Activated naive CD8-positive, alpha-beta T cell (primary cell): ENCODE results near the gene PRDX3.

Experiments used
- H3K27ac Mint-ChIP-seq: one replicate; pipeline ENCODE4 v1.8.0; 2021; ENCODE audit warnings: mixed read lengths
- H3K27me3 Mint-ChIP-seq: one replicate; pipeline ENCODE4 v1.8.0; 2021; ENCODE audit warnings: mixed read lengths
- H3K36me3 Mint-ChIP-seq: one replicate; pipeline ENCODE4 v1.8.0; 2021; ENCODE audit warnings: mixed read lengths
- H3K4me1 Mint-ChIP-seq: one replicate; pipeline ENCODE4 v1.8.0; 2021; ENCODE audit warnings: low read depth, mixed read lengths
- H3K4me3 Mint-ChIP-seq: one replicate; pipeline ENCODE4 v1.8.0; 2021; ENCODE audit warnings: mild to moderate bottlenecking, mixed read lengths
- H3K9me3 Mint-ChIP-seq: one replicate; pipeline ENCODE4 v1.8.0; 2021; ENCODE audit warnings: low read depth, mixed read lengths

The PRDX3 gene

DNA sequence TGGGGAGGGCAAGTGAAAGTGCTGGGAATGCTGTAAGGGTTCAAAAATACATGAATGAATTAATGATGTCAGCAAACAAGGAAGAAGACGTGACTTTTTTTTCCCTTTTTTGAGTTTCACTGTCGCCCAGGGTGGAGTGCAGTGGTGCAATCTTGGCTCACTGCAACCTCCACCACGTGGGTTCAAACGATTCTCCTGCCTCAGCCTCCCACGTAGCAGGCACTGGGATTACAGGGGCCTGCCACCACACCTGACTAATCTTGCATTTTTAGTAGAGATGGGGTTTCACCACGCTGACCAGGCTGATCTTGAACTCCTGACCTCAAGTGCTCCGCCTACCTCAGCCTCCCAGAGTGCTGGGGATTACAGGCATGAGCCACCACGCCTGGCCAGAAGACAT is 44.7 kb downstream of the PRDX3 start:
- H3K9me3 Mint-ChIP-seq, result no peaks in the 10 kb centered on the region
- no peaks in the 10 kb centered on the region for H3K27me3 Mint-ChIP-seq
- H3K4me1 Mint-ChIP-seq, result peaks cover 39% of the 10 kb centered on the region
- H3K27ac Mint-ChIP-seq, result peak overlapping the region; percentile 90
- peaks cover 19% of the 10 kb centered on the region for H3K36me3 Mint-ChIP-seq
- no peak overlapping the region for H3K4me3 Mint-ChIP-seq

DNA sequence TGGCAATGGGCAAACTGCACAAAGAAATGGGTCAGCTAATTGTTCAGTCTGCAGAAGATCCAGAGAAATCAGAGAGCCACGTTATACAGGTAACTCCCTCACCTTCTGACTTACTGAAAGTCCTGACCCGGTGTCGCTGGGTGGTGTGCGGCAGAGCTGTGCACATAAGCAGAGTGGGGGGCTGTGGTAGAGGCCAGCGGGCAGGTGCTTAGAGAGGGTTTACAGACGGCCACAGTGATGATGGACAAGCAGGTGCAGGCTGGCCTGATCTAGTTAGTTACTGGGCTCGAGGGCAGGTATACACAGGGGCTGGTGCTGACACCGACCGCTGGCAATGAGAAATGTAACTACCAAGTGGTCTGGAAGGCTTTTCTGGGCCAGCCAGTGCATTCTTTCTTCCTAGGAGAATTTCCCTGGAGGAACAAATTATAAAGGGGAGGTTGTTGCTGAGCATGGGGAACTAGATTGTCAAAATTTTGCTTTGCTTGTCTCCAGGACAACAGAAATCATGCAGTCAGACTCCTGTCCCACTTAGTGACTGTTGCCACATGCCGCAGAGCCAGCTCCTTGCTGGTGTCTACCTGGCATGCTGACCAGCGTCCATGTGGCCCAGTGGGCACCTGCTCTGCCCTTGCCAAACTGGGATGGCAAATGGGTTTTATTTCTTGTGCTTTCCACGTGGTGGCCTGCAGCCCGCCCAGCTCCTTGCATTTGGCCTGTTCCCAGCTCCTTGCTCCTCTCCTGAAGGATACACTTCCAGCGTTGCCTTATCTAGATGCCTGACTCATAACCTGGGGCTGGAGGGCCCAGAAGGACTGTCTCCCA is 45.9 kb downstream of the PRDX3 start:
- Mint-ChIP-seq H3K4me1 (peaks cover 39% of the 10 kb centered on the region), H3K4me3 (peak overlapping the region; percentile 85), H3K27me3 (no peaks in the 10 kb centered on the region), H3K27ac (peak overlapping the region; percentile 97), H3K9me3 (no peaks in the 10 kb centered on the region), H3K36me3 (peaks cover 17% of the 10 kb centered on the region)

DNA sequence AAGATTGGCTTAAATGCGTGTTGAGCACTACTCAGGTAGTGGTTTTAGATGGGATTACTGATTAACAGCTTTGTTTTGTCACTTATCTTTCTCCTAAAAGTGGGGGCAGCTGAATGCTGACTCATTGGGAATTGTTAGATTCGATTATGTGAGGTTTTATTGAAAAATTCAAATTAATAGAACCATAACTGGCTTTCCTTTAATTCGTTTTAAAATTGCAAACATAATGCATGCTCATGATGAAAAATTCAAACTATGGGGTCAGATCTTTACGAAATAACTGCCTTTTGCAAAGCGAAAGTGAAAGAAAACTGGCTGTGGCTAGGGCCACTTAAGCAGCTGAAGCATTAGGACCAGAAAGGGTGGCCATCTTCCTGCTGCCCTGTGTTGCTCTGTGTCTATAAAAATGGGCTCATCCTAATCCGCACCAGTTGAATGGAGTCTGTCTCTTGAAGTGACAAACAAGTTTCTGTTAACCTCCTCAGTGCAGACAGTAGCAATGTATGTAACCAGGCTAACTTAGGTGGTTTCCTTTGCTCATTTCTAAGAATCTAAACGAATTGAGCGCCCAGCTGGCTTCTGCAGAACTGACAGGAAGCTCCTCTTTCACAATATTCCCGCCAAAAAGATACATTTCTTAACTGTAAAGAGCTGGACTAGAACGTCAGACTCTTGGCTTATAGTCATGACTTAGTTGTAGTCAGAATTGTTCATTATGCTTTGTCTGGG is 46.9 kb downstream of the PRDX3 start:
- H3K27ac Mint-ChIP-seq, result peak overlapping the region; percentile 97
- no peaks in the 10 kb centered on the region for H3K9me3 Mint-ChIP-seq
- peaks cover 39% of the 10 kb centered on the region for H3K4me1 Mint-ChIP-seq
- no peaks in the 10 kb centered on the region for H3K27me3 Mint-ChIP-seq
- H3K36me3 Mint-ChIP-seq, result peaks cover 17% of the 10 kb centered on the region
- peak overlapping the region; percentile 85 for H3K4me3 Mint-ChIP-seq

DNA sequence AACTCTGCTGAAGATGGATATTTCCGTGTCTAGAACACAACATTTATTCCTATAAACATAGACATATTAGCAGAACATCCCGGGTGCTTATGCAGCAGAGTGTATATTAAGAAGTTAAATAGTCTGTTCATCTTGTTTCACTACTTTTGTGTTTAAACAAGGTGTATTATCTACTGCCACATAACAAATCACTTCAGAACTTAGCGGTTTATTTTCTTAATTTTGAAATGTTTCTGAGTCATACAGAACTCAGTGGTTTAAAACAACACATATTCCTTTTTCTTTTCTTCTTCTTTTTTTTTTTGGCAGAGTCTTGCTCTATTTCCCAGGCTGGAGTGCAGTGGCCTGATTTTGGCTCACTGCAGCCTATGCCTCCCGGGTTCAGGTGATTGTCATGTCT is 48.9 kb downstream of the PRDX3 start:
- Mint-ChIP-seq H3K4me3 (no peak overlapping the region), H3K4me1 (peaks cover 36% of the 10 kb centered on the region), H3K36me3 (peaks cover 22% of the 10 kb centered on the region), H3K27ac (no peak overlapping the region), H3K9me3 (no peaks in the 10 kb centered on the region), H3K27me3 (no peaks in the 10 kb centered on the region)

DNA sequence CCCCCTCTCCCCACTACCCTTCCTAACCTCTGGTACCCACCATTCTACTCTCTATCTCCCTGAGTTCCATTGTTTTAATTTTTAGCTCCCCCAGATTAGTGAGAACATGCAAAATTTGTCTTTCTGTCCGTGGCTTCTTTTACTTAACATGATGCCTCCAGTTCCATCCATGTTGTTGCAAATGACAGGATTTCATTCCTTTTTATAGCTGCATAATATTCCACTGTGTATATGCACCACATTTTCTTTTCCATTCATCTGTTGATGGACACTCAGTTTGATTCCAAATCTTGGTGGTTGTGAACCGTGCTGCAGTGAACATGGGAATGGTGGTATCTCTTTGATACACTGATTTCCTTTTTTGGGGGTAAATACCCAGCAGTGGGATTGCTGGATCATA is 52.7 kb downstream of the PRDX3 start:
- peaks cover 10% of the 10 kb centered on the region for H3K4me1 Mint-ChIP-seq
- no peaks in the 10 kb centered on the region for H3K27me3 Mint-ChIP-seq
- no peak overlapping the region for H3K4me3 Mint-ChIP-seq
- no peak overlapping the region for H3K27ac Mint-ChIP-seq
- H3K36me3 Mint-ChIP-seq, result peaks cover 15% of the 10 kb centered on the region
- no peaks in the 10 kb centered on the region for H3K9me3 Mint-ChIP-seq

DNA sequence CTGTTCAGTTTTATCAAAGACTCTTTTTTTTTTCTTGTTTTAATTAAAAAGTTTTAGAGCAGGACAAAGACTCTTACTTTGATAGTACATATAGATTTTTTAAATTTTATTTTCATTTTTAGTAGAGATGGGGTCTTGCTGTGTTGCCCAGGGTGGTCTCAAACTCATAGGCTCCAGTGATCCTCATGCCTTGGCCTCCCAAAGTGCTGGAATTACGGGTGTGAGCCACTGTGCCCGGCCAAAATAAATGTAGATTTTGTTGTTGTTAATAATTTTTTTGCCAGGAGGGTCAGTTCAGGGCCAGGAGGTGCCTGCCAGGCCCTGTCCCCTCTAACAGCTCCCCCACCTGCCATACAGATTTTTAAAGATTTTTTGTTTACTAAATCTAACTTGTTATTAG is 57.7 kb downstream of the PRDX3 start:
- peaks cover 1% of the 10 kb centered on the region for H3K4me1 Mint-ChIP-seq
- no peak overlapping the region for H3K4me3 Mint-ChIP-seq
- H3K9me3 Mint-ChIP-seq, result no peaks in the 10 kb centered on the region
- H3K27me3 Mint-ChIP-seq, result no peaks in the 10 kb centered on the region
- H3K36me3 Mint-ChIP-seq, result peaks cover 8% of the 10 kb centered on the region
- no peak overlapping the region for H3K27ac Mint-ChIP-seq

DNA sequence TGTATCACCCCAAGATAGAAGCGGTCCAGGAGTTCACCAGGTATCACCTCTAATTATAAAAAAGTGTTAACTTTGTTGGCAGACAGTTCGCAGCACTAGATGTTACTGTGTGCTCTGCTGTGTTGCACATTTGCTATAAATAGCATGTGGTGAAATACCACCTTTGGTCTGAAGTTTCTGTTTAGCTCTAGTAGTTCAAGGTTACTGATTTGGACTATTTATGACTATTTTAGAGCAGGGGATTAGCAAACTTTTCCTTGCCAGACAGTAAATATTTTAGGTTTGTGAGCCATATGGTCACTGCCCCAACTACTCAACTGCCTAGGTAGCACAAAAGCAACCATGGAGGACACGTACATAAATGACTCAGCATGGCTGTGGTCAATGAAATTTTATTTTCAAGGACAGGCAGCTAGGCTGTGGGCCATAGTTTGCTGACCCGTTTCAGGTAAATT is 58.2 kb downstream of the PRDX3 start:
- Mint-ChIP-seq H3K27ac (no peak overlapping the region), H3K27me3 (no peaks in the 10 kb centered on the region), H3K36me3 (peaks cover 7% of the 10 kb centered on the region), H3K4me1 (peaks cover 1% of the 10 kb centered on the region), H3K9me3 (no peaks in the 10 kb centered on the region), H3K4me3 (no peak overlapping the region)

DNA sequence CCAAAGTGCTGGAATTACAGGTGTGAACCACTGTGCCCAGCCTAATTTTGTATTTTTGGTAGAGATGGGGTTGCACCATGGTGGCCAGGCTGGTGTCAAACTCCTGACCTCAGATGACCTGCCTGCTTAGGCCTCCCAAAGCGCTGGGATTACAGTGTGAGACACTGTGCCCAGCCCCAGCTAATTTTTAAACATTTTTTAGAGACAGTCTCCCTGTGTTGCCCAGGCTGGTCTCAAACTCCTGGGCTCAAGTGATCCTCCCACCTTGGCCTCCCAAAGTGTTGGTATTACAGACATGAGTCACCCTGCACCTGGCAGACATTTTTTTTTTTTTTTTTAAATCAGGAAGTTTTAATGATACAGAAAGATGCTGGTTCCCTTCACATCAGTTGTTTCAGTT is 59.2 kb downstream of the PRDX3 start:
- Mint-ChIP-seq H3K9me3 (no peaks in the 10 kb centered on the region), H3K36me3 (peaks cover 7% of the 10 kb centered on the region), H3K27ac (no peak overlapping the region), H3K4me1 (peaks cover 2% of the 10 kb centered on the region), H3K4me3 (no peak overlapping the region), H3K27me3 (no peaks in the 10 kb centered on the region)

DNA sequence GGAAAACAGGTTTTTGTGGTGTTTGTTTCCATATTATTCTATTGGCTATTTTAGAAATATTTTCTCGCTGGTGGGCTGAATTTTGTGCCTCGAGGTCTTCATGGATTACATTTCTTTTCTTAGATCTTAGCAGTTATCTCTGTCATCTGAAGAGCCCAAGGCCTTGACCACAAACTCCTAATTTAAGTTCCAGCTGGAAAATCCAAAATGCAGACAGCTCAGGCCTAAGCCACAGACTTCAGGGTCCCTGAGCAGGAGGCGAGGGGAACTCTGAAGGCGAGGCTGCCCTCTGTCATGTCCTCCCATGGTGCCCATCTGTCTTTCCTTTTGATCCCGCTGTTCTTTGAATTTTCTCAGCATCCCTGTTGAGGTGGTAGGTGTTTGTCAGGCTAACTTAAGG is 60.4 kb downstream of the PRDX3 start:
- peaks cover 9% of the 10 kb centered on the region for H3K36me3 Mint-ChIP-seq
- no peaks in the 10 kb centered on the region for H3K27me3 Mint-ChIP-seq
- H3K27ac Mint-ChIP-seq, result no peak overlapping the region
- no peak overlapping the region for H3K4me3 Mint-ChIP-seq
- peaks cover 6% of the 10 kb centered on the region for H3K4me1 Mint-ChIP-seq
- H3K9me3 Mint-ChIP-seq, result no peaks in the 10 kb centered on the region
